Activated CD4-positive, alpha-beta T cell treated with anti-CD3 and anti-CD28 coated beads for 24 hours (primary cell): ENCODE data around the gene CCSER1.
"Not testable (repeated sequence)": the region's sequence is repeated elsewhere in the genome, so short reads cannot be mapped to it uniquely, and the experiment has no call there.

ENCODE experiments used
- DNase-seq, 2 donors: peaks; one replicate each; pipeline ENCODE4 v3.0.0-alpha.2; 2020; ENCODE audit warnings: low read depth in 2 of 2

The CCSER1 gene

GRCh38 chr4:90293320-90293719 lies 166.1 kb downstream of the CCSER1 start:
- DNase-seq = no peak

- no peak for DNase-seq
These were observed 172.2 kb downstream of the CCSER1 start for GRCh38 chr4:90299373-90299772.

- no peak for DNase-seq
These were observed 179.6 kb downstream of the CCSER1 start for GRCh38 chr4:90306810-90307209.

GRCh38 chr4:90317140-90317539 lies 189.9 kb downstream of the CCSER1 start:
- not testable (repeated sequence) for DNase-seq

- DNase-seq = no peak
These were observed 190.6 kb downstream of the CCSER1 start for GRCh38 chr4:90317785-90318184.

GRCh38 chr4:90318193-90318592 lies 191.0 kb downstream of the CCSER1 start:
- no peak for DNase-seq

- DNase-seq = no peak
These were observed 201.4 kb downstream of the CCSER1 start for GRCh38 chr4:90328558-90328957.

GRCh38 chr4:90330546-90330945 lies 203.4 kb downstream of the CCSER1 start:
- no peak for DNase-seq

- no peak for DNase-seq
These were observed 218.5 kb downstream of the CCSER1 start for GRCh38 chr4:90345549-90346215.

GRCh38 chr4:90349636-90350035 lies 222.4 kb downstream of the CCSER1 start:
- no peak for DNase-seq

- DNase-seq = no peak
These were observed 230.0 kb downstream of the CCSER1 start for GRCh38 chr4:90357117-90357710.

GRCh38 chr4:90375081-90375480 lies 247.9 kb downstream of the CCSER1 start:
- DNase-seq = no peak

- no peak for DNase-seq
These were observed 266.0 kb downstream of the CCSER1 start for GRCh38 chr4:90393215-90393614.

- no peak for DNase-seq
These were observed 276.6 kb downstream of the CCSER1 start for GRCh38 chr4:90403781-90404180.

- DNase-seq = not testable (repeated sequence)
These were observed 280.7 kb downstream of the CCSER1 start for GRCh38 chr4:90407897-90408296.

- not testable (repeated sequence) for DNase-seq
These were observed 285.6 kb downstream of the CCSER1 start for GRCh38 chr4:90412786-90413185.

- DNase-seq = no peak
These were observed 287.9 kb downstream of the CCSER1 start for GRCh38 chr4:90415116-90415515.

- DNase-seq = no peak
These were observed 292.0 kb downstream of the CCSER1 start for GRCh38 chr4:90419124-90419711.

- DNase-seq = no peak
These were observed 294.0 kb downstream of the CCSER1 start for GRCh38 chr4:90421161-90421560.

GRCh38 chr4:90425893-90426292 lies 298.7 kb downstream of the CCSER1 start:
- DNase-seq = no peak

GRCh38 chr4:90438522-90438921 lies 311.3 kb downstream of the CCSER1 start:
- DNase-seq = no peak

GRCh38 chr4:90441770-90442169 lies 314.6 kb downstream of the CCSER1 start:
- DNase-seq = no peak

- DNase-seq = no peak
These were observed 315.4 kb downstream of the CCSER1 start for GRCh38 chr4:90442619-90443018.
